SK-N-SH treated with all-trans-retinoic acid at 6 μM for 48 hours (cell line): Measurements from ENCODE around the gene ATXN10.

Source experiments
- ATAC-seq: fragments of 200-7000 bp; cut with Tn5 transposase; 3 replicates; pipeline ENCODE4 v1.9.1; 2020; ENCODE audit warnings: mild to moderate bottlenecking, moderate library complexity
- ARNTL ChIP-seq: fragments of 450-650 bp; formaldehyde crosslinking; IDR thresholded peaks from 2 replicates; pipeline ENCODE4 v1.5.0; 2020; ENCODE audit warnings: low read depth, mild to moderate bottlenecking, moderate library complexity, borderline replicate concordance
- CREB5 ChIP-seq: fragments of 250-450 bp; sonication (Bioruptor Pico); IDR thresholded peaks from 2 replicates; pipeline ENCODE4 v1.5.1; 2020; ENCODE audit warnings: low read depth, mild to moderate bottlenecking, moderate library complexity
- CSDC2 ChIP-seq: fragments of 250-450 bp; sonication (Bioruptor Pico); IDR thresholded peaks from 2 replicates; pipeline ENCODE4 v1.5.0; 2020; ENCODE audit warnings: mild to moderate bottlenecking, moderate library complexity
- CSRNP3 ChIP-seq: fragments of 250-450 bp; sonication (Bioruptor Pico); IDR thresholded peaks from 2 replicates; pipeline ENCODE4 v1.5.1; 2021; ENCODE audit warnings: mild to moderate bottlenecking, moderate library complexity
- ESRRG ChIP-seq: fragments of 250-450 bp; sonication (Bioruptor Pico); IDR thresholded peaks from 2 replicates; pipeline ENCODE4 v1.6.1; 2021; ENCODE audit warnings: mild to moderate bottlenecking
- GLIS3 ChIP-seq: fragments of 250-450 bp; sonication (Bioruptor Pico); IDR thresholded peaks from 2 replicates; pipeline ENCODE4 v1.5.0; 2020; ENCODE audit warnings: mild to moderate bottlenecking, moderate library complexity
- OSR1 ChIP-seq: fragments of 250-450 bp; sonication (Bioruptor Pico); IDR thresholded peaks from 2 replicates; pipeline ENCODE4 v1.8.0; 2022; ENCODE audit warnings: moderate library complexity, mild to moderate bottlenecking, inconsistent platforms
- PATZ1 ChIP-seq: fragments of 250-450 bp; sonication (Bioruptor Pico); IDR thresholded peaks from 2 replicates; pipeline ENCODE4 v1.8.0; 2020; ENCODE audit warnings: mild to moderate bottlenecking, moderate library complexity, borderline replicate concordance
- POU6F1 ChIP-seq: fragments of 250-450 bp; sonication (Bioruptor Pico); IDR thresholded peaks from 2 replicates; pipeline ENCODE4 v1.8.0; 2021; ENCODE audit warnings: low read depth, mild to moderate bottlenecking, moderate library complexity, borderline replicate concordance
- PPARA ChIP-seq: fragments of 250-450 bp; sonication (Bioruptor Pico); IDR thresholded peaks from 2 replicates; pipeline ENCODE4 v1.5.0; 2020; ENCODE audit warnings: mild to moderate bottlenecking, borderline replicate concordance
- TCF4 ChIP-seq: fragments of 250-450 bp; sonication (Bioruptor Pico); IDR thresholded peaks from 2 replicates; pipeline ENCODE4 v1.8.0; 2021; ENCODE audit warnings: mild to moderate bottlenecking, moderate library complexity, borderline replicate concordance
- TOX ChIP-seq: fragments of 250-450 bp; sonication (Bioruptor Pico); IDR thresholded peaks from 2 replicates; pipeline ENCODE4 v1.8.0; 2021; ENCODE audit warnings: mild to moderate bottlenecking, moderate library complexity, borderline replicate concordance
- TSHZ2 ChIP-seq: fragments of 250-450 bp; sonication (Bioruptor Pico); IDR thresholded peaks from 2 replicates; pipeline ENCODE4 v1.5.0; 2020; ENCODE audit warnings: mild to moderate bottlenecking, moderate library complexity
- ZC3H10 ChIP-seq: fragments of 250-450 bp; sonication (Bioruptor Pico); IDR thresholded peaks from 2 replicates; pipeline ENCODE4 v1.5.1; 2021; ENCODE audit warnings: mild to moderate bottlenecking, moderate library complexity
- ZFP3 ChIP-seq: fragments of 250-450 bp; sonication (Bioruptor Pico); IDR thresholded peaks from 2 replicates; pipeline ENCODE4 v1.5.0; 2020; ENCODE audit warnings: mild to moderate bottlenecking, moderate library complexity
- ZNF565 ChIP-seq: fragments of 450-650 bp; formaldehyde crosslinking; conservative IDR thresholded peaks from 2 replicates; pipeline ENCODE4 v1.5.0; 2020; ENCODE audit warnings: low read depth, mild to moderate bottlenecking, moderate library complexity
- ZNF70 ChIP-seq: fragments of 450-650 bp; formaldehyde crosslinking; IDR thresholded peaks from 2 replicates; pipeline ENCODE4 v1.5.0; 2020; ENCODE audit warnings: mild to moderate bottlenecking, moderate library complexity
- ZNF8 ChIP-seq: fragments of 450-650 bp; formaldehyde crosslinking; IDR thresholded peaks from 2 replicates; pipeline ENCODE4 v1.5.0; 2020; ENCODE audit warnings: mild to moderate bottlenecking, moderate library complexity

ATXN10 gene

GRCh38 chr22:45771057-45771456, 99.4 kb downstream of the ATXN10 start:
- TF ChIP-seq OSR1 (CRISPR knock-in tag), result no peak
- no peak for TF ChIP-seq ARNTL (CRISPR knock-in tag)
- no peak for TF ChIP-seq TOX
- TF ChIP-seq ZNF8 (CRISPR knock-in tag), result peak; percentile 98
- ATAC-seq, result no peak

GRCh38 chr22:45771711-45772110, 100.1 kb downstream of the ATXN10 start:
- ATAC-seq, result no peak
- no peak for TF ChIP-seq ESRRG (CRISPR knock-in tag)
- TF ChIP-seq GLIS3, result no peak
- TF ChIP-seq PATZ1, result no peak
- no peak for TF ChIP-seq ZC3H10 (CRISPR knock-in tag)
- TF ChIP-seq ZNF70 (CRISPR knock-in tag), result no peak
- TF ChIP-seq POU6F1, result no peak
- TF ChIP-seq CREB5 (CRISPR knock-in tag), result no peak
- no peak for TF ChIP-seq ZNF565 (CRISPR knock-in tag)
- no peak for TF ChIP-seq CSDC2 (CRISPR knock-in tag)
- no peak for TF ChIP-seq CSRNP3 (CRISPR knock-in tag)

GRCh38 chr22:45772743-45773142, 101.1 kb downstream of the ATXN10 start:
- TF ChIP-seq ESRRG (CRISPR knock-in tag) (no peak), CSDC2 (CRISPR knock-in tag) (no peak), ZNF8 (CRISPR knock-in tag) (no peak), ZFP3 (no peak), GLIS3 (no peak), ZNF565 (CRISPR knock-in tag) (no peak), OSR1 (CRISPR knock-in tag) (no peak), PATZ1 (no peak), TSHZ2 (CRISPR knock-in tag) (no peak)
- TF ChIP-seq, all 23 proteins: peak for 0
- no peak for ATAC-seq

GRCh38 chr22:45774001-45774670, 102.5 kb downstream of the ATXN10 start:
- no peak for ATAC-seq
- TF ChIP-seq TOX, result no peak
- no peak for TF ChIP-seq GLIS3
- TF ChIP-seq ARNTL (CRISPR knock-in tag), result no peak
- no peak for TF ChIP-seq POU6F1
- TF ChIP-seq TSHZ2 (CRISPR knock-in tag), result no peak
- TF ChIP-seq ZFP3, result no peak
- no peak for TF ChIP-seq PPARA (CRISPR knock-in tag)
- no peak for TF ChIP-seq ZC3H10 (CRISPR knock-in tag)
- TF ChIP-seq TCF4 (CRISPR knock-in tag), result no peak
